Activated CD4-positive, alpha-beta T cell treated with anti-CD3 and anti-CD28 coated beads, Interleukin-2, amount 10 ng/mL, durations not matched to agents 7 days and 5 days (primary cell): Measurements from ENCODE around the gene SPTB. TPM values are rescaled to one million over a fixed set of nuclear protein-coding genes. Genes with fewer than 3 reads are reported as not detected.
A peak's percentile ranks its signal among the peaks of the same experiment; 100 is the strongest.

Experiments used
- CTCF ChIA-PET: fragments of 350-600 bp; sonication (Branson Sonifier 250); formaldehyde crosslinking; loops from one replicate; lab custom pipeline; 2021; ENCODE audit warnings: antibody characterized with exemption; lab: Charles Lee
- POLR2A ChIA-PET: fragments of 350-600 bp; sonication (Branson Sonifier 250); formaldehyde crosslinking; loops from one replicate; lab custom pipeline; 2021; ENCODE audit warnings: antibody characterized with exemption; lab: Charles Lee
- DNase-seq: peaks from one replicate; pipeline ENCODE4 v3.0.0-alpha.2; 2020
- H3K27ac Mint-ChIP-seq: one replicate; pipeline ENCODE4 v1.8.0; 2021; ENCODE audit warnings: mild to moderate bottlenecking, moderate library complexity, mixed read lengths
- H3K27me3 Mint-ChIP-seq: one replicate; pipeline ENCODE4 v1.8.0; 2021; ENCODE audit warnings: mixed read lengths
- H3K36me3 Mint-ChIP-seq: one replicate; pipeline ENCODE4 v1.8.0; 2021; ENCODE audit warnings: low read depth, mixed read lengths
- H3K4me1 Mint-ChIP-seq: one replicate; pipeline ENCODE4 v1.8.0; 2021; ENCODE audit warnings: mixed read lengths
- H3K4me3 Mint-ChIP-seq: one replicate; pipeline ENCODE4 v1.8.0; 2021; ENCODE audit warnings: mild to moderate bottlenecking, moderate library complexity, mixed read lengths
- H3K9me3 Mint-ChIP-seq: one replicate; pipeline ENCODE4 v1.8.0; 2021; ENCODE audit warnings: mixed read lengths
- total RNA-seq, 2 experiments: library from RNA; stranded (reverse); gene quantifications; one replicate each; pipeline ENCODE4 v1.2.3, GENCODE V29; 2021

The SPTB gene
- total RNA-seq, 2 experiments from 2014 or later: not detected

GRCh38 chr14:64743061-64743460 is 136.6 kb downstream of the SPTB start:
- Mint-ChIP-seq H3K27ac (no peak overlapping the region), H3K9me3 (no peaks in the 10 kb centered on the region), H3K4me1 (peaks cover 12% of the 10 kb centered on the region), H3K27me3 (no peaks in the 10 kb centered on the region), H3K36me3 (peaks cover 11% of the 10 kb centered on the region), H3K4me3 (no peak overlapping the region)
- POLR2A ChIA-PET: no interaction called here
- CTCF ChIA-PET: no interaction called here
- no peak for DNase-seq

GRCh38 chr14:64741961-64742360 is 137.7 kb downstream of the SPTB start:
- no peak overlapping the region for H3K27ac Mint-ChIP-seq
- no peaks in the 10 kb centered on the region for H3K27me3 Mint-ChIP-seq
- peaks cover 11% of the 10 kb centered on the region for H3K36me3 Mint-ChIP-seq
- peaks cover 12% of the 10 kb centered on the region for H3K4me1 Mint-ChIP-seq
- POLR2A ChIA-PET: interaction anchor here (0.5 kb wide), 1 partner anchor 237 kb away, joined by 3 read pairs; no protein-coding TSS in a partner anchor
- no peaks in the 10 kb centered on the region for H3K9me3 Mint-ChIP-seq
- H3K4me3 Mint-ChIP-seq: no peak overlapping the region
- DNase-seq: no peak
- CTCF ChIA-PET: interaction anchor here (0.5 to 1.7 kb wide), 6 partner anchors 8 to 280 kb away, joined by 3 read pairs; no protein-coding TSS in a partner anchor

GRCh38 chr14:64741200-64741599 is 138.5 kb downstream of the SPTB start:
- no peak for DNase-seq
- ChIA-PET CTCF (interaction anchor here (1.1 to 1.7 kb wide), 5 partner anchors 9 to 136 kb away, joined by 3 read pairs; no protein-coding TSS in a partner anchor), POLR2A (no interaction called here)
- Mint-ChIP-seq H3K9me3 (no peaks in the 10 kb centered on the region), H3K27ac (peak overlapping the region; percentile 69), H3K4me3 (no peak overlapping the region), H3K27me3 (no peaks in the 10 kb centered on the region), H3K36me3 (peaks cover 11% of the 10 kb centered on the region), H3K4me1 (peaks cover 12% of the 10 kb centered on the region)

DNA sequence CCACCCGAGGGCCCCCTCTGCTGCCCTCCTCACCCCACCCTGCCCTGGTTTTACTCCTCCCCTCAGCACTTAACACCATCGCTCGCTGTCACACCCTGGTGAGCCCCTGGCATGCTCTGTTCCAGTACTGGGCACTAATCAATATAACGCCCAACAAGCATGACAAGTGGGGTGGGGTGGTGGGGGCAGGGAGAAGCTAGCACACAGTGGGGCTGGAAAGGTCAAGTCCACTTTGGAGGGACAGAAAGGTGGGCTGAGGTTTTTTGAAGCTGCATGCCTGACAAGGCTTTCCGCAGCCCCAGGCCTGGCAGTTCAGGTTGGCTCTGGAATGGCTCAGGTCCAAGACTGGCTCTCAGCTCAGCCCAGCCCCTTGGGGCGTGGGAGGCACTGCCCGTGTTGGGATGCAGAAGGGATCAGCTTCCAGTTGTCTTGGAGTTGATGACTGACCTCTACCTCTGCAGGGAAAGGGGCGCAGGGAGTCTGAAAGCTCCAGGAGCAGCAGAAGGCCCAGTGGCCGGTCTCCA is 141.4 kb downstream of the SPTB start:
- Mint-ChIP-seq H3K27ac (no peak overlapping the region), H3K4me1 (peaks cover 19% of the 10 kb centered on the region), H3K9me3 (no peaks in the 10 kb centered on the region), H3K36me3 (peaks cover 19% of the 10 kb centered on the region), H3K4me3 (no peak overlapping the region), H3K27me3 (no peaks in the 10 kb centered on the region)
- DNase-seq: no peak
- POLR2A ChIA-PET: no interaction called here
- CTCF ChIA-PET: no interaction called here

DNA sequence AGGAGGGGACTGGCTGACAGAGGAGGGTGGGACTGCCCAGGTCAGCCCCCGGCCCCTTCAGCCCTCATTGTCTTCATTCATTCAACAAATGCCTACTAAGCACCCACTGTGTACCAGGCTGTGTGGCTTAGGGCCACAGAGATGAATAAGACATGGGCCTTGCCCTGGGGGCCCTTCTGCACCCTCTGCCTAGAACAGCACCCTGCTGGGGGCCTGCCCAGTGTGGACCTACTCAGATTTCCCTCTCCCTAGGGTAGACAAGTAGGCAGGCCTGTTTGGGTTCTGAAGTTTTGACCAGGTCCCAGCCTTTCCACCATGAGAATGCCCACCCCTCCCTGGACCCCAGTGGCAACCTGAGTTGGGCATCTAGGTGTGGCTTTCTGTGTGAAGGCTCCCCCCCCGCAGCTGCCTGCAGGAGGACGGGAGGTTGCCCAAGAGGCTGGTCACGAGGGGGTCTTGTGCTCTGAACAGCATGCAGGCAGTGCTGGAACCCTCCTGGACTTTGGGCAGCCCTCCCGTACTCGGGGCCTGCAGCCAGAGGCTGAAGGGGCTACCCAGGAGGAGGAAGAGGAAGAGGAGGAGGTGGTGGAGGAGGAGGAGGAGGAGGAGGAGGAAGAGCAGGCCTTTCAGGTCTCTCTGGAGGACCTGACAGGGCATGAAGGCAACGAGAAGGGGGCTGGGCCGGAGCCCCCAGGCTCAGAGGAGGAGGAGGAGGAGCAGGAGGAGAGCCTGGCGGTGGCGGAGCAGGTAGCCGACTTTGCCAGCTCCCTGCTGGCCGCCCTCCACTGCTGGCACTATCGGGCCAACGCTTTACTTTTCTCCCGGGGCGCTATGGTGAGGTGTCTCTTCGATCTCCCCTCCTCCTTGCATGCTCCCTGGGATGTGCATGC is 142.1 kb downstream of the SPTB start:
- H3K9me3 Mint-ChIP-seq: no peaks in the 10 kb centered on the region
- ChIA-PET POLR2A (no interaction called here), CTCF (interaction anchor here (1.0 kb wide), 1 partner anchor 12 kb away, joined by 3 read pairs; no protein-coding TSS in a partner anchor)
- H3K27me3 Mint-ChIP-seq: no peaks in the 10 kb centered on the region
- DNase-seq: no peak
- no peak overlapping the region for H3K4me3 Mint-ChIP-seq
- H3K36me3 Mint-ChIP-seq: peaks cover 19% of the 10 kb centered on the region
- peaks cover 21% of the 10 kb centered on the region for H3K4me1 Mint-ChIP-seq
- no peak overlapping the region for H3K27ac Mint-ChIP-seq

DNA sequence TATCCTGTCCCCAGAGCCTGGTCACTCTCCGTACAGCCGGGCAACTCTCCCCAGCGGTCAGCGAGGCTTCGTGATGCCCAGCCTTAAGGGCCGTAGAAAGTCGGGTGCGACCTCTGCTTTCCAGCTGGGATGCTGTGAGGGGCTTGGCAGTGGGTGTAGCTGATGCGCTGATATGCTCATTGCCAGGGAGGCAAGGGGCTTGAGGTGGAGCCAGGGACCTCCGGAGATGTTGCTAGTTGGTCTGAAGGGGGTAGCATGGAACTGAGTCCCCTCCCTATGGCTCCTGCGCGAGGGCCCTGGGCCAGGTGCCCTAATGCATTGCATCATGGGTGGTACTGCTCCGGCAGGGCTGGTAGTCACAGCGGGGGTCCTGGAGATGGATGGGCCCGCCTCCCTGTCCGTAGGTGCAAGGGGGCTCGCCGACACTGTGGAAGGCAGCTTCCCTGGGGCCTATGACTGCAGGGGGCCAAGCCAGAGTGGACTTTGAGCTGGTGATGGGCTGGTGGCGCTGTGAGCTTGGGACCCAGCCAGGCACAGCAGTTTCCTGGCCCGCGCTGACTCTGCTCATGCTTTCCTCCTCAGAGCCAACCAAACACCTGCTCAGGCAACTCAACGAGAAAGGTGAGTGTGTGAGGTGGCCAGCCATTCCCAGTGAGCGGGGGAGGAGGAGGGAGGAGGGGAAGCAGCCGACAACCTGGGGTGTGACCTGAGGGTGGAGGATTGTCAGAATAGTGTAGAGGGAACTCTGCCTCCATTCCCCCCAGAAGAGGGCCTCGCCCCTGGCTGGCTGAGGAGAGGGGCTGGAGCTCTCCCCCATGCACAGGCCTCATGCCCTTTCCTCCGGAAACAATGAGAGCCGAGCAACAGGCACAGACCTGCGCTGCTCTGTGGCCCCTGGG is 143.2 kb downstream of the SPTB start:
- peaks cover 19% of the 10 kb centered on the region for H3K36me3 Mint-ChIP-seq
- H3K4me1 Mint-ChIP-seq: peaks cover 21% of the 10 kb centered on the region
- CTCF ChIA-PET: interaction anchor here (1.0 kb wide), 1 partner anchor 13 kb away, joined by 3 read pairs; no protein-coding TSS in a partner anchor
- POLR2A ChIA-PET: no interaction called here
- H3K27ac Mint-ChIP-seq: no peak overlapping the region
- H3K4me3 Mint-ChIP-seq: no peak overlapping the region
- DNase-seq: no peak
- H3K27me3 Mint-ChIP-seq: no peaks in the 10 kb centered on the region
- no peaks in the 10 kb centered on the region for H3K9me3 Mint-ChIP-seq

DNA sequence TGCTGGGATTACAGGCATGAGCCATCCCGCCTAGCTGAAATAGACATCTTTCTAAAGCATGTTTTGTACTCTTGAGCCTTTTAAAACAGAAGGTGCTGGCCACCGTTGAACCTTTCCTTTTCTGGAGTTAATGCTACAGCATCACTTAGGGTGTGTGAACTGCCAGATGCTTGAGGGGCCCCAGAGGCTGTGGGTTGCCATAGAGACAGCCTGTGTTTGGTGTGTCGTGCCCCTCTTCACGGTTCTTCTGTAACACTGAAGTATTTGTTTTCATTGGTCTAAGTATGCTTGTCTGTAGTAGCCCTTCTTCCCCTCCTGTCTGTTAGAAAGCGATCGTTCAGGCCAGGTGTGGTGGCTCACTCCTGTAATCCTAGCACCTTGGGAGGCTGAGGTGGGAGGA is 144.7 kb downstream of the SPTB start:
- no peak for DNase-seq
- peak overlapping the region; percentile 67 for H3K27ac Mint-ChIP-seq
- no peaks in the 10 kb centered on the region for H3K9me3 Mint-ChIP-seq
- peaks cover 29% of the 10 kb centered on the region for H3K4me1 Mint-ChIP-seq
- ChIA-PET CTCF (no interaction called here), POLR2A (no interaction called here)
- H3K27me3 Mint-ChIP-seq: no peaks in the 10 kb centered on the region
- no peak overlapping the region for H3K4me3 Mint-ChIP-seq
- H3K36me3 Mint-ChIP-seq: peaks cover 24% of the 10 kb centered on the region

GRCh38 chr14:64733899-64734298 is 145.8 kb downstream of the SPTB start:
- peaks cover 24% of the 10 kb centered on the region for H3K36me3 Mint-ChIP-seq
- ChIA-PET POLR2A (no interaction called here), CTCF (no interaction called here)
- peak overlapping the region; percentile 80 for H3K27ac Mint-ChIP-seq
- H3K4me3 Mint-ChIP-seq: no peak overlapping the region
- peaks cover 40% of the 10 kb centered on the region for H3K4me1 Mint-ChIP-seq
- H3K27me3 Mint-ChIP-seq: no peaks in the 10 kb centered on the region
- no peak for DNase-seq
- no peaks in the 10 kb centered on the region for H3K9me3 Mint-ChIP-seq

DNA sequence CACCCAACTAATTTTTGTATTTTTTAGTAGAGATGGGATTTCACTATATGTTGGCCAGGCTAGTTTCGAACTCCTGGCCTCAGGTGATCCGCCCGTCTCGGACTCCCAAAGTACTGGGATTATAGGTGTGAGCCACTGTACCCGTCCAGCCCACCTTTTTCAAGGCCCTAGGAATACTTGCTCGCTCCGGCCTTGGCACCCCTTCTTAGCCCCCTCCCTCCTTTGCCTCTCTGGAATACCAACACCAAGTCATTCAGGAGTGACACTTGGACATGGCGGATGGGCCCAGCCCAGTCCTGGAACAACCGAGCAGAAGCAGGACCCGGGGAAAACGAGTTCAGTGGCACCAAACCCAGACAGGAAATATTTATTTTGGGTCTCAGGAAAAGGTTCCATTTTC is 146.4 kb downstream of the SPTB start:
- ChIA-PET POLR2A (no interaction called here), CTCF (no interaction called here)
- Mint-ChIP-seq H3K27me3 (no peaks in the 10 kb centered on the region), H3K27ac (no peak overlapping the region), H3K4me1 (peaks cover 44% of the 10 kb centered on the region), H3K4me3 (no peak overlapping the region), H3K36me3 (peaks cover 27% of the 10 kb centered on the region), H3K9me3 (no peaks in the 10 kb centered on the region)
- DNase-seq: no peak

DNA sequence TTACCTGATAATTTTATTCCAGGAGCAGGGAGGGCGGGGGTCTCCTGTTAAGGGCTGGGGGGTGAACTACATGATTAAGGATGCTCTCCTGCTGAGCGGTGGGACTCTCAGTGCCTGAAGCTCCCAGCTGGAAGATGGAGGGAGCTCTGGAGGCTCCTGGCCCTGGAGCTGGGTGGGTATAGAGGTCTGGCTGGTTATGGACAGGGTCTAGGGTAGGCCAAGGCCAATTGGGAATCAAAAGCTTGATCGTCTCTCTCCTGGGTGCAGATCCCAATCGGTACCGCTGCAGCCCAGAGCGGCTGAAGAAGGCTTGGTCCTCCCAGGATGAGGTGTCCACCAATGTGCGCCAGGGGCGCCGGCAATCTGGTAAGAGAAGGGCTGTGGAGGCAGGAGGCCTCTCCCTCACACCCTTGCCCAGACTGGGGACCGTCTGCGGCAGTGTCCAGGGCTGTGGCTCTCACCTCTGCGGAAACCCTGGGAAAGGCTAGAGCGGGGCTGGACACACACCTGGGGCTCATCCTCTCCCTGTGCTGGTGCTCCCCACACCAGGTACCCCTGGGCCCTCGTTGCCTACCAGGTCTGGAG is 147.1 kb downstream of the SPTB start:
- Mint-ChIP-seq H3K27me3 (no peaks in the 10 kb centered on the region), H3K4me3 (no peak overlapping the region), H3K27ac (no peak overlapping the region), H3K4me1 (peaks cover 48% of the 10 kb centered on the region), H3K36me3 (peaks cover 27% of the 10 kb centered on the region), H3K9me3 (no peaks in the 10 kb centered on the region)
- ChIA-PET POLR2A (no interaction called here), CTCF (interaction anchor here (0.9 to 1.2 kb wide), 3 partner anchors 9 to 27 kb away, joined by 3 to 4 read pairs (median 3); no protein-coding TSS in a partner anchor)
- DNase-seq: no peak

GRCh38 chr14:64732066-64732465 is 147.6 kb downstream of the SPTB start:
- ChIA-PET POLR2A (no interaction called here), CTCF (interaction anchor here (0.9 to 1.2 kb wide), 3 partner anchors 9 to 27 kb away, joined by 3 to 4 read pairs (median 3); no protein-coding TSS in a partner anchor)

DNA sequence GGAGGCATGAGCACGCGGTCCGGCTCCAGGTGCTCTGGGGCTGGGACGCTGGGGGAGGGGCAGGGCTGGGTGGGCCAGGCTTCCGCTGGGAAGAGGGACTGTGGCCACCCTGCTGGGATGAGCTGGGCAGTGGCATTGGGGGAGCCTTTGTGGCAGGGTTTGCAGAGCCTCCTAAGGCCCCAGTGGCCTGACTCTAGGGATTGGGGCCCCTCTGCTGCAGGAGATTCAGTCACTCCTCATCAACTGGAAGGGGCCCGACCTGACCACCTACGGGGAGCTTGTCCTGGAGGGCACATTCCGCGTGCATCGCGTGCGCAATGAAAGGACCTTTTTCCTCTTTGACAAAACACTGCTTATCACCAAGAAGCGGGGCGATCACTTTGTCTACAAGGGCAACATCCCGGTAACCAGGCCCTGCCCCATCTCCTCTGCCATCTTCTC is 148.5 kb downstream of the SPTB start:
- peaks cover 27% of the 10 kb centered on the region for H3K36me3 Mint-ChIP-seq
- CTCF ChIA-PET: interaction anchor here (1.2 kb wide), 1 partner anchor 8 kb away, joined by 4 read pairs; no protein-coding TSS in a partner anchor
- POLR2A ChIA-PET: no interaction called here
- H3K9me3 Mint-ChIP-seq: no peaks in the 10 kb centered on the region
- no peak overlapping the region for H3K4me3 Mint-ChIP-seq
- peaks cover 57% of the 10 kb centered on the region for H3K4me1 Mint-ChIP-seq
- no peak for DNase-seq
- peak overlapping the region; percentile 86 for H3K27ac Mint-ChIP-seq
- H3K27me3 Mint-ChIP-seq: no peaks in the 10 kb centered on the region

More at GRCh38 chr14:64732066-64732465, 147.6 kb downstream of the SPTB start:
- H3K27me3 Mint-ChIP-seq: no peaks in the 10 kb centered on the region
- H3K9me3 Mint-ChIP-seq: no peaks in the 10 kb centered on the region
- no peak overlapping the region for H3K27ac Mint-ChIP-seq
- peaks cover 27% of the 10 kb centered on the region for H3K36me3 Mint-ChIP-seq
- H3K4me1 Mint-ChIP-seq: peaks cover 48% of the 10 kb centered on the region
- no peak overlapping the region for H3K4me3 Mint-ChIP-seq
- no peak for DNase-seq
